Activated T-cell treated with anti-CD3 and anti-CD28 coated beads for 4 hours (primary cell): ENCODE results near the gene SCP2D1.

ENCODE experiments used
- DNase-seq: peaks from one replicate; pipeline ENCODE4 v3.0.0-alpha.2; 2020

SCP2D1 gene

DNA sequence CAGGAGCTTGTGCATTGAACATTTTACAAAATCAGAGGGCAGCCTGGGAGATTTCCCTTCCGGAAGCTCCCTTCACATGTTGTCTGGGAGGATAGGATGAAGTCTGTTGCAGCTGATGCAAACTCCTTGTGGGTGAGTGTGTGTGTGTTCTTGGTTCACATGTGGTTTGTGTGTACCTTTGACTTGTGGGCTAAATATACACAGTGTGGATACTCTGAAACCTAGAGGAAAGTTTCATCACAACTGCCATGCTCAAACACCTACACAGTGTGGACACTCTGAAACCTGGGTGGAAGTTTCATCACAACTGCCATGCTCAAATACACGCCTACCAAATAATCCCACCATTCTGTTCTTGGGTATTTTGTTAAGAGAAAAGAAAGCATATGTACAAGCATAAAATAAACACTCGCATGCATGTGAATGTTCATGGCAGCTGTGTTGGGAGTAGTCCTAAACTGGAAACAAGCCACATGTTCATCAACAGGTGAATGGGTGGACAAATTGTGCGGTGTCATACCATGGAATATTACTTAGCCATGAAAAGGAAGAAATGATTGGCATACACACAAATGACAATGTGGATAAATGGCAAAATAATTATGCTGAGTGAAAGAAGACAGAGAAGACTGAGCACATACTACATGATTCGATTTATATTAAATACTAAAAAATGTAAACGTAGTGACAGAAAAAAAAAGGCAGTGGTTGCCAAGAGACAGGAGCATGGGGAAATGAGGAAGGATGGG lies 1.8 kb downstream of the SCP2D1 start:
- DNase-seq: no peak

DNA sequence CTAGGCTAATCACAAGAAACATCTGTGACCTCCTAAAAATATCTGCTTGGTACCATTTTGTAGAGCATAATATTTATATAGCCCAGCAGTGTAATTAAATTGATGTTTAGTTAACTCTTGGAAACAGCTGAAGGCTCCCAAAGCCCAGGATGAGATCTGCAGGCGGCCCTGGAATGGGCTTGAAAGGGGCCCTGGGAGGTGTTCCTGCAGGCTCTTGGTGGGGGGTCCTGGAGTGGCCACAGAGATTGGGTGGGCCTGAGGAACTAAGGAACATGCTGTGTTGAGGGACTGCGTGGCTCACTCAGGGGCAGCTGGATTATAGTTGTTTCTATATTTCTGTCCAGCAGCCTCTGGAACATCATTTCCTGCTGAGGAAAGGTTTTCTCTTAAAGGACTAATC lies 9.2 kb downstream of the SCP2D1 start:
- DNase-seq: no peak

DNA sequence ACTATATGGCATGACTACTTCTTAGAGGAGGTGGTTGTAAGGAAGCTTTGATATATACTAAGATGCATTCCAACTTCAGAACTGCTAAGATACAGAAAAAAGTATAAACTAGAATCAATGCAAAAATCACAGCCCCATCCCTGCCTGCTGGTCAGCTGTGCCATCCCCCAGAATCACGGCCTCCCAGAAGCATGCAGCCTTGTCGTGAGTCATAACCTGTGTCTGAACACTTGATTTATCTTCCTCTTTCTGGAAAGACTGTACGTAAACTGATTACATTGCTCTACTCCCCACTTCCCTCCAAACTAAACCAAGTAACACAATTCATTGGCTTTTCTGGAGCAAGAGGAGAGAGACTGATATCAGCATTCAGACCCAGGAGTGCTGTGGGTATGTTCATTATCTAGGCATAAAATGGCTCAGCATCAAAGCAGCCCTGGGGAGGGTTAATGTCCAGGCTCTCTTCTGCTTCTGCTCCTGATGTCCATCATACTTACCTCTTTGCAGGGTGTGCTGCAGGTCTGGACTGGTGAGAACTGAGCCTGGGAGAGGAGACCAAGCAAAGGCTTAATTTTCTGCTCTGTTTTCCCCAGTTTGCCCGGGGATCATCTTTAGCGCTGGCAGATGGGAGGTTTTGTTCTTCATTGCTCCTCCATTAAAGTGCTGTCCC lies 18.4 kb downstream of the SCP2D1 start:
- no peak for DNase-seq

DNA sequence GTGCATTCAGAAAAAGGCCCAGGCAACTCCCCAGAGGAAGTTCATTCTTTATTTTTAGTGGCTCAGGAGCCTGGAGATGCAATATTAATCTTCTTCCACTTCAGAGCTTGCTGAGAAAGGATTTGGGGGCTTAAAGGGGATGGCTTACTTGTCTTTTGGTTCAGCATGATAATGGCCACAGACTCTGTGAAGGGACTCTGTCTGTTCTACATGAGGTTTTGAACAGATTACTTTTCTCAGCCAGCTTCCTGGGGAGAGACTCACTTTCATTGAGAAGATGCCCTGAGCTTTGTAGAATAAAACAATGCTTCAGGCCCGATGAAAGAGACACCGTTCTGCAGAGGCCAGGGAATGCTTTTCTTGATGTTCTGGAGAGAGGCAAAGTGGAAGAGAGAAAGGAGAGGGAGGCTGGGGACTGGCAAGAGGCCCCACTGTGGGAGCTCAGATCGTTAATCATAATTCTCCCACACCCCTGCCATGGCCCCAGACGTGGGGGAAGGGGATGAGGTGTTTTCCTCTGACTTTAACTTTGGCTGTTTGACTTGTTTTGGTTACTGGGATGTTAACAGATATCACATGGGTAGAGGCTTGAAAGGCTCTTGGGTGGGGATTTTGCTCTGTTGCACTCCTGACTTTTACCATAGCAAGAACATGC lies 19.1 kb downstream of the SCP2D1 start:
- DNase-seq: no peak

DNA sequence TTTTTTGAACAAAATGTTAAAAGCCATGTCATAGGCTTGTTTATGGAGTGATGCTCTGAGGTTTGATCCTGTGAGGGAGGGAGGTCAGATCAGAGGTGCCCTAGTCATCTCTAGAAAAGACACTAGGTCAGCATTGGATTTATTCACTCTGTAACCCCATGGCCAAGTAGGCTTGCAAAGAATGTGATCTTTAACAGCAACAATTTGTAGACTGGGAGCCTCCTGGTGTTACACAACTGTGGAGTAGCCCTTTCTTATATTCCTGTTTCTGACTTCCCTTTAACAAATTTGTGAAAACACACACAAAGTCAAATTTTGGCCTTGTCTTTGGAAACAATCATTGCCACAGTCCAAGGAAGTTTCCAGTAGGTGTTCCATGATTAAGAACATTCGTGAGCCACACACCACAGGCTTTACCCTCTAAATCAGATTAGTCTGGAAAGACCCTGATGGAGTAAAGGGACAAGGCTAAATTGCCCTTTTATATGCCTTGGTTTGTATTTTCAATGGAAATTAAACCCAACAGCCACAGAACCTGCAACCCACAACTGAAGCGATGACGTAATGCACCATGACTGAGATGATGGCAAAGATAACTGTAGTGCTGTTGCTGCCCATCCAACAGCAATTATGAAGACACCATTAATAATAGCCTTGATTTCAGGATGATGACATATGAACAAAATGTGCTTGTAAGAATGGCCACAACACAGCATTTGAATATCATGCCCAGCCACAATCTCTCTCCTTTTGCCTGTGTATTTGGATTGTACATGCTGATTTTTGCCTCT lies 22.1 kb downstream of the SCP2D1 start:
- no peak for DNase-seq

DNA sequence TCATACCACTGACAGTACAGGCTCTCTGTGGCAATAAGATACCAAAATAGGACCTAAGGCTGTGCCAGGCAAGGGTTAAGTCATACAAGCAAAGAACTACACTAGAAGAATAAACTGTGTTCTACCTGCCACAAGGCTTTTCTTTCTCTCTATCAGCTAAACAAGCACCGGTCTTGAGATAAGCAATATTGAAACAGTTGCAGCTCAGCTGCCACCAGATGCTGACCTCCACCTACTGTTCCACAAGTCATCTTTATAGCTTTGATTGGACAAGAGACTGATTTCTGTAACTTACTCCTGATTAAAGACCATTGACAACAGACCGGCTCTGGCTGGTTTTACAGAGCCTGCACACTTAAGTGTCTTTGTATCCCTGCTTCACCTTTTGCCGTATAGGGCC lies 24.1 kb downstream of the SCP2D1 start:
- DNase-seq: no peak

DNA sequence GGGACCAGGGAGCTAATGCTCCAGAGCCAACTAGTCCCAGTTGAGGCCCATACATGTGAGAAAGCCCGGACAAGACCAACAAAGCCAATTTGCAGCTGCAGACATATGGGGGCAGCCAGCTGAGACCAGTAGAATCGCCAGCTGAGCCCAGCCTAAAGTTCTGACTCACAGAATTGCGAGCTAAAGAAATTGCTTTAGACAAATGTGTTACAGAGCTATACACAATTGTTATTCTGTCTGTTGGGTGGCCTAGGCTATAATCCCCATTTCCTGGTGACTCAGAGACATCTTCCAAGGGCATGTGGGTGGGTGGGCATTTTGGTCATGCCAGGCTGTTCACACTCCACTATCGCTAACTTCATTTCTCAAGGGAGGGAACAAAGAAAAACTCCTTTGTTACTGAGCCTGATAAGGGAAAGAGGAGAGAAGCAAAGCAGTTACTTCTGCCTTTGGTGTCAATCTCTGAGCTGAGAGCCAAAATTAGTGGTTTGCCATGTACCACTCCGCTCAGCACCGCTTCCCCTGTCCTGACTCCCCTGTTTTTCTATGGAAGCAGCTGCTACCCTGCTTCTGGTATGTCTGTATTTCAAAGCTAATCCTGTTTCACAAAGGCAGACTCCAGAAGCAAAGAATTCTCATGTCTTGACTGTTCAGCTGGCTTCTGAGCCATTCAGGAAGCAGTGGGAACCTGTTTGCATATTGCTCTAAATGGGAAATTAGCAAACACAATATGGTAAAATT lies 26.1 kb downstream of the SCP2D1 start:
- no peak for DNase-seq

DNA sequence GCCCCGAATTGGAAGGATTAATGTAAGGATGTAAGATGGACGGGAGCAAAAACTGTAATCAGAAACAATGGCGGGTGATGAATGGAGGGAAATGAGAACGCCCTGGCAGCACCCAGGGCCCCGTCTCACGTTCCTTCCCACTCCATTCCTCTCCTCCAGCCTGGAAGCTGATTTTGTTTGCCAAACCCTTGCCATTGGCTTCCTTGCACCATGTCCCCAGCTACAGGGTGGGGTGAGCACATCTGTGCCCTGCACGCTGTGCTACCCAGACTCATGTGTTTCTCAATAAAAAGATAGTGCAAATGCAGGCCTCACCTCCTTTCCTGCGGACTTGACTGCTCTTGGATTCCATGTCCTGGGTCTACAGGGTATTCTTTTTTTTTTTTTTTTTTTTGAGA lies 26.7 kb downstream of the SCP2D1 start:
- no peak for DNase-seq

DNA sequence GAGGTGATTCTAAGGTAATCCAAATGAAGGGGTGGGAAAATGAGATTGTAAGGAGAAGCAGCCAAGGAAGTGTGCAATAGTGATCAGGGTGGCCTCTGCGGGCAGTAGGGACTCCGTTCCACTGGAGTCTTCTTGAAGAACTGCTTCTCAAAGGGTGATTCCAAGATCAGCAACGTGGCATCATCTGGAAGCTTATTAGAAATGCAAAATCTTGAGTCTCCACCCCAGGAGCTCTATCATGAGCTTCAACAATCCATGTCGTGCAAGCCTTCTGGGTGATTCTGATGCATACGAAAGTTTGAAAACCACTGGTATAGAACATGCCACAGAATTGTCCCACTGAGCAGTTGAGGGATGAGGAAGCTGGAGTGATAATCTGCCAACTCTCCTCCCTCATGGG lies 31.4 kb downstream of the SCP2D1 start:
- no peak for DNase-seq

DNA sequence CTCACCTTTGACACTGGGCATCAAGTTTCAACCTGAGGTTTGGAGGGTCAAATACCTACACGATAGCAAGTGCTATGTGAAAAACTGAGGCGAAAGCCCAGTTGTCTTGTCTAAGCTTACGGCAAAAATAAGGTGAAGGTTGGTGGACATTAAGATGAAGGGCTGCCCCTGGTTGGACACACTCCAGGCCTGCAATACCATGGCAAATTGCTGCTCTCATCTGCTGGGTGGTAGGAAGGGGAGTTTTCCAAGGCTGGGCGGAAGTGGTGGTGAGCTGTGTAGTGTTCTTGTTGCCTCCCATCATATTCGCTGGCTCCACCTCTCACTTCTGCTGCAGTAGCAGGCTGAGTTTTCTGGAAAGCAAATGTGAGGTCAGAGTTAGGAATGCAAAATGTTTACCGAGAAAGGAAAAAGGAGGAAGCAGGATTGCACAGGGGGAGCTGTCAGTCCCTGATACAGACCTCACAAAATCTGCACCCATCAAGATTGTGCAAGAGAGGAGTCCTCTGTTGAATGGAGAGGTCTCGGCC lies 33.7 kb downstream of the SCP2D1 start:
- DNase-seq: no peak

DNA sequence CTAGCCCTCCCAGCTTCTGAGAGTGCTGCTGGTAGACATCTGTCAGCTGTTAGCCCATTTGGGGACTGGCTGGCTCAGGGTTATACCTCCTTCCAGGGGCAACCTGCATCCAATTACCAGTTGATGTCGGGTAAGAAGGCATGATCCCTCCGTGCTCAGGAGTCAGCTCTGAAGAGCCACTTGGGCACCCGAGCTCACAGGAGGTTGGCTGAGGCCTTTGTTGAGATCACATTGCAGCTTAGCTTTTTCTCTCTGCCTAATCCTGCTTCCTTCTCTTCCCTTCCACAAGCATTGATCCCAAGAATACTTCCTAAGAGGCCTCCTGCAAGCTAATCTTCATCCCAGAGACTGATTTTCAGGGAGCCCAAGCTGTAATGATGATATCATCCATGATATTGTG lies 35.5 kb downstream of the SCP2D1 start:
- no peak for DNase-seq

DNA sequence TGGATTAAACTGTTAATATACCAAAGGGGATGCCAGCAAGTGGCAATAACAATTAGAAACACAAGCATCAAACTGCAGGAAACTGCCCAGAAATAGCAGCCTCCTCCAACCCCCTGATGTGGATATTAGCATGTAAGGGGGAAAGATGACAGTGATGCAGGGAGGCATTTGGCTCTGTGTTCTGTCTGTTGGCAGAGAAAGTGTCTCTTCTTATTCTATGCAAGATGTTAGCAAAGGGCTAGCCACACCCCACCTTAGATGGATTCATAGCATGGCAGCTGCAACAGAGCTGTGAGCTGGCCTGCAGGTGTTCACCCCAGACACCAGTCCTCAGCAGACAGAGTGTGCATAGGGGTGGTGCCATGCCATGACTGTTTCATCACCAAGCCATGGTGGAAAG lies 38.0 kb downstream of the SCP2D1 start:
- no peak for DNase-seq

DNA sequence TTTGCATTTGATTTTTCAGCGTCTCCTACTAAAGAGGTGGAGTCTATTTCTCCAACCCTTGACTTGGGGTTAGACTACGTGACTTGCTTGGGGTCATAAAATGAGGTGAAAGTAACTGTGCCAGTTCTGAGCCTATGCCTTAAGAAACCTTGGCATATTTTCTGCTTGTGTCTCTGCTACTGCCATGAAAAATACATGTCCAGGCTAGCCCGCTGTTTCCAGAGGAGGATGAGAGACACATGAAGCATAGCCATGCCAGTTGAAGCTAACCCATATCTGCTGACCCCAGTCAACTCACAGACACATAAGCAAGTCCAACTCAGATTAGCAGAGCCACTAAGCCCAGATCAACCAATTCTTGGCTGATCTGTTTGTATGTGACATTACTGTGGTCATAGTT lies 38.7 kb downstream of the SCP2D1 start:
- DNase-seq: no peak

DNA sequence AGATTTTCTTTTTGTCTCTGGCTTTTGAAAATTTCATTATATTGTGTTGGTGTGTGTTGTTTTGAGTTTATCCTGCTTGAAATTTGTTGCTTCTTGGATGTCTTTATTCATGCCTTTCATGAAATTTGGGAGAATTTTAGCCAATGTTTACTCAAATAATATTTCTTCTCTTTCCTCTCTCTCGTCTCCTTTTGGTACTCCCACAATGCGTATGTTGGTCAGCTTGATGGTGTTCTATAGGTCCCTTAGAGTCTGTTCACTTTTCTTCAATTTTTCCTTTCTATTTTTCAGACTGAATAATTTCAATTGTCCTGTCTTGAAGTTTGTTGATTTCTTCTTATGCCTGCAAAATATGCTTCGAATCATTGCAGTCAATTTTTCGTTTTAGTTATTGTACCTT lies 39.6 kb downstream of the SCP2D1 start:
- DNase-seq: no peak

DNA sequence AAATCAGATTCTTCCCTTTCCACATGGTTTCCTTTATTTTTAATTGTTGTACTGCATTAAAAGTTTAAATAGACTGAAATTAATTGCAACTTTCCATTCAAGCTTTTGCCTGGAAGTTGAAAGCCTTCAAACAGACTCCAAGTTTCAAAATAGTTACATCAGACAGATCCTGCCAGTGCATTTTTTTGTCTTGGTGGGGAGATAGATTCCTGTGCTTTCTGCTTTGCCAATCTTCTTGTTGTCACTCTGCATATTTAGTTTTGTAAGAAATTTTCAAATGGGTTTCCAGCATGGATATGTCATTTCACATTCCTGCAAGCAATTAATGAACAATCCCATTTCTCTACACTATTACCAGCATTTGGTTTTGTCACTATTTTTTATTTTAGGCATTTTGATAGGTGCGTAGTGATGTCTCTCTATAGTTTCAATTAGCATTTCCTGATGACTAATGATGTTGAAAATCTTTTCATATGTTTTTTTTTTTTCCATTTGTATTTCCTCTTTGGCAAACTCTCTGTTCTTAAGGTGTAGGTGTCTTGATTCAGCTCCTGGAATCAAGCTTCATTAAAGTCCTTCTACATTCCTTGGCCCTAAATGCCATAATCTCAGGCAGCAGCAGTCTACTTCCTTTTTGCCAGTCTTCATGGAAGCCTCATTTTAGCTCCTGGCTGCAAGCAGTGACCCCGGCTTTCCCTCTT lies 40.5 kb downstream of the SCP2D1 start:
- no peak for DNase-seq

DNA sequence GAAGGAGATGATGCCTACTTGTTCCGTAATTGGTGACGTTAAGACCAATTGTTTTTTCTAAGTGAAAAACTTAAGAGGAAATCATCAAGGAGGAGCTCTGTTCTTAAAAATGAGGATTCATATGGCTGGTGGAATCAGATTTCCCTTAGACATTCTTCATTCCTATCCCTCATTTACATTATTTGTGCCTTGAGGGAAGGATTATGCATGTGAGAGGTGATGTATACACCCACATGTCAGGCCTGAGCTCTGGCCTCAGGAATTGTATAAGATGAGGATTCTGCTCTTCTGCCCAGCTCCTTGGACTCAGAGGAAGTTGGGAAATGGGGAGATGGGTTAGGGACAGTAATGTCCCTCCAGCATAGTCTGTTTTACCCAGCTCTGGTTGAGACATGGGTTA lies 42.3 kb downstream of the SCP2D1 start:
- no peak for DNase-seq

DNA sequence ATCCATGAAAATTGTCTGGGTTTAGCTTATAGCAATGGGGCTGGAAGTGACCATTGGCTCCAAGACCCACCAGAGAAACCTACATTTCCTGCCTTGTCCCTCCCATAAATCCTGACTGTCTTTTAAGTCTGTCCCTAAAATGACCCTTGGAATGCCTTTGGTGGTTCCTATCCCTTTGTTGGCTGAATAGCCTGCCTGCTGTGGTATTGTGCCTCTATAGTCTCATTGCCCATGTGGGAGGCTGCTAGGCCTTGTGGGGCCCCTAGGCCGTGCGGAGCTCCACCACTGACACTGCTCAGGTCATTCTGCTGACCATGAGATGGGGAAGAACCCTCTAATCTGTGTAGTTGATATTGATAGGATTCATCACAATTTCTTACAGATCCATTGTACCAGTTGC lies 43.3 kb downstream of the SCP2D1 start:
- no peak for DNase-seq

DNA sequence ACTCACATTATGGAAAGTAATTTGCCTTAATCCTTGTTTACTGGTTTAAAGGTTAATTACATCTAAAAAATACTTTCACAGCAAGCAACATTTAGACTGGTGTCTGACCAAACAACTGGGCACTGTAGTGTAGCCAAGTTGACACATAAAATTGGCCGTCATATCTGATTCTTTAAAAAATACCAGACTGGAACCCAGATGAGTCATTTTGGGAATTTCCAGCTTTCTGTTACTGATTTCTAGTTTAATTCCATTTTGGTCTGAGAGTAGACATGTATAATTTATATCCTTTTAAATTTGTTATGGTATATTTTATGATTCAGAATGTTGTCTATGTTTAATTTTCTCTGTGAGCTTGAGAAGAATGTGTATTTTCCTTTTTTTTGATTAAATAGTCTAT lies 44.1 kb downstream of the SCP2D1 start:
- no peak for DNase-seq

DNA sequence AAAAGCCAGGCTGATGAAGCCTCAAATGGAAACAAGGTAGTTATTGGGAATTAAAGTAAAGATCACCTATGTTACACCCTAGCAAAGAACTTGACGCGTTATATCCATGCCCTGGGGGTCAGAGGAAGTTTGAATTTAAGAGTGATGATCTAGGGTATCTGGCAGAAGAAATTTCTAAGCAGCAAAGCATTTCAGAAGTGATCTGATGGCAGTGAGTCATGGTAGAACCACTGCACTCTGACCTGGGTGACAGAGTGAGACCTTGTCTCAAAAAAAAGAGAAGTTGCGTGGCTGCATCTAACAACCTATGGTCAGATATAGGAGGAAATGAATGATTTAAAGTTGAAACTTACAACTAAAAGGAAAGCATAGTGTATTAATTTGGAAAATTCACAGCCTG lies 45.2 kb downstream of the SCP2D1 start:
- DNase-seq: no peak
